Measurements from ENCODE around the gene CAPZA2.
A peak's percentile ranks its signal among the peaks of the same experiment; 100 is the strongest.

CAPZA2 gene

DNA sequence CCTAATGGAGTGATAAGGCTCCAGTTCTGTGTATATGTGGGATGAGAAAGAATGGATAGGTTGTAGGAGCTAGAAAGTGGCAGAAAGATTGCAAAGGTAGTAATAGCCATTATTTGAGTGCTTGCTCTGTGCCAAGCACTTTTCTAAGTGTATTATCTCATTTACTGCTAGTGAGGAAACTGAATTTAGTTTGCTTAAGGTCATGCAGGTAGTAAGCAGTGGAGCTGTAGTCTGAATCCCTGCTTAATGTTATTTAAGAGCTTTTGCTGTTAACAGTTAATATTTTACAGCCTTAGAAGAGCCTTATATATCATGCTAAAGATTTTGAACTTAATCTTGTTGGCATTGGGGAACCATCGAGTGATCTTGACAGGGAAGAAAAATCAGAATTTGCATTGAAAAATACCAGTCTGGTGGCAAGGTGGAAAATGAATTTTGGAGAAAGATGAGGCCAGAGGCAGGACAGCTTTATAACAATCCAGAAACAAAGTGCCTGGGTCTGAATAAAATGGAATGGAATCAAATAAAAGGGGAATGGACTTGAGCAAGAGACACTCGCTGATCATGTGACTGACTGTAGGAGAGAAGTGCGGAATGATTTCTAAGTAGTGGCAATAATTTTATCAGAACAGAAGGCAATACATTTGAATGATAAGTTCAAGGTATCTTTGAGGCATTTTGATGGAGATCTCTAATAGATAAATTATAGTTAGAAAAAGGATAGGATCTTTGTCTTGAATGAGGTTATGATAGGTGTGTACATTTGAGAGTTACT is 15.2 kb downstream of the CAPZA2 start:
- H3K36me3 ChIP-seq (ENCODE audit: control insufficient read depth in 1 of 2, insufficient read depth in 2 of 2, low read length in 2 of 2), result peaks cover 0 to 4% of the 10 kb centered on the region in 2 donors

DNA sequence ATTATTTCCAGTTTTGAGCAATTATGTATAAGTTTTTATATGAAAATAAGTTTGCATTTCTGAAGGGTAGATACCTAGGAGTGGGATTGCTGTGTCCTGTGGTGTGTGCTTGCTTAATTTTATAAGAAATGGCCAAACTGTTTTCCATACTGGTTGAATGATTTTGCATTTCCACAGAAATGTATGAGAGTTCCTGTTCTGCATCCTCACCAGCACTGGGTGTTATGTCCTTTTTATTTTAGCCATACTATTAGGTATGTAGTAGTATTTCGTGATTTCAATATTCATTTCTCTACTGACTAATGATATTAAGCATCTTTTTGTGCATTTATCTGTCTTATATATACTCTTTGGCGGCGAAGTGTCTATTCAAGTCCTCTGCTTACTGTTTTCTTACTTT is 22.3 kb downstream of the CAPZA2 start:
- no peak overlapping the region for H3K4me3 ChIP-seq (ENCODE audit: low read depth in 1 of 2, low read length in 2 of 2)
- no peak overlapping the region for H3K9ac ChIP-seq (ENCODE audit: low read depth in 1 of 2, low read length in 2 of 2)
- peaks cover 0 to 9% of the 10 kb centered on the region in 2 donors for H3K9me3 ChIP-seq (ENCODE audit: control insufficient read depth in 1 of 2, low read length in 2 of 2)
- no peak overlapping the region for H3K27ac ChIP-seq (ENCODE audit: low read depth, low read length)
- H3K27me3 ChIP-seq (ENCODE audit: control insufficient read depth in 1 of 2, insufficient read depth in 2 of 2, low read length in 2 of 2), result no peaks in the 10 kb centered on the region
- H3K4me1 ChIP-seq (ENCODE audit: control insufficient read depth in 1 of 2, insufficient read depth in 2 of 2, low read length in 2 of 2), result peaks cover 12 to 14% of the 10 kb centered on the region in 2 donors
- peaks cover 0 to 12% of the 10 kb centered on the region in 2 donors for H3K36me3 ChIP-seq (ENCODE audit: control insufficient read depth in 1 of 2, insufficient read depth in 2 of 2, low read length in 2 of 2)

More for the DNA sequence above, 15.2 kb downstream of the CAPZA2 start:
- H3K4me1 ChIP-seq (ENCODE audit: control insufficient read depth in 1 of 2, insufficient read depth in 2 of 2, low read length in 2 of 2), result peaks cover 24 to 32% of the 10 kb centered on the region in 2 donors
- no peaks in the 10 kb centered on the region for H3K27me3 ChIP-seq (ENCODE audit: control insufficient read depth in 1 of 2, insufficient read depth in 2 of 2, low read length in 2 of 2)
- no peaks in the 10 kb centered on the region for H3K9me3 ChIP-seq (ENCODE audit: control insufficient read depth in 1 of 2, low read length in 2 of 2)
- no peak overlapping the region for H3K9ac ChIP-seq (ENCODE audit: low read depth in 1 of 2, low read length in 2 of 2)
- no peak overlapping the region for H3K27ac ChIP-seq (ENCODE audit: low read depth, low read length)
- H3K4me3 ChIP-seq (ENCODE audit: low read depth in 1 of 2, low read length in 2 of 2), result peak overlapping the region in 1 of 2 donors; percentile 18

DNA sequence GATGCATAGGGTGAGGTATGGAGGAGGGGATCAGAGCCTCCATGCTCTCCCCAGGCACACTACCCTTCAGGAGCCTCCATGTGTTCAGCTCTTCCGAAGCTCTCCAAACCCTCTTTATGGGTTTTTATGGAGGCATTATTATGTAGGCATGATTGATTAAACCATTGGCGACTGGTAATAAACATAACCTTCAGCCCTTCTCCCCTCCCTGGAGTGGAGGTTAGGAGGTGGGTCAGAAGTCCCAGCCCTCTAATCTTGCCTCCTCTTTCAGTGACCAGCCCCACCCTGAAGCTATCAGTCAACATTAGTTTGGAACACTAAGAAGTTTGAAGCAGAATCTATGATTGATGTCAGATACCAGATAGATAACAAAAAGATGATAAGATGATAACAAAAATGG is 23.3 kb downstream of the CAPZA2 start:
- H3K27ac ChIP-seq (ENCODE audit: low read depth, low read length), result no peak overlapping the region
- H3K4me3 ChIP-seq (ENCODE audit: low read depth in 1 of 2, low read length in 2 of 2), result no peak overlapping the region
- H3K9me3 ChIP-seq (ENCODE audit: control insufficient read depth in 1 of 2, low read length in 2 of 2), result peaks cover 0 to 9% of the 10 kb centered on the region in 2 donors
- no peak overlapping the region for H3K9ac ChIP-seq (ENCODE audit: low read depth in 1 of 2, low read length in 2 of 2)
- peaks cover 0 to 12% of the 10 kb centered on the region in 2 donors for H3K36me3 ChIP-seq (ENCODE audit: control insufficient read depth in 1 of 2, insufficient read depth in 2 of 2, low read length in 2 of 2)
- H3K27me3 ChIP-seq (ENCODE audit: control insufficient read depth in 1 of 2, insufficient read depth in 2 of 2, low read length in 2 of 2), result no peaks in the 10 kb centered on the region
- peaks cover 12 to 14% of the 10 kb centered on the region in 2 donors for H3K4me1 ChIP-seq (ENCODE audit: control insufficient read depth in 1 of 2, insufficient read depth in 2 of 2, low read length in 2 of 2)

- H3K27ac ChIP-seq (ENCODE audit: low read depth, low read length), result no peak overlapping the region
- peaks cover 9 to 14% of the 10 kb centered on the region in 2 donors for H3K4me1 ChIP-seq (ENCODE audit: control insufficient read depth in 1 of 2, insufficient read depth in 2 of 2, low read length in 2 of 2)
- no peak overlapping the region for H3K4me3 ChIP-seq (ENCODE audit: low read depth in 1 of 2, low read length in 2 of 2)
- H3K9ac ChIP-seq (ENCODE audit: low read depth in 1 of 2, low read length in 2 of 2), result no peak overlapping the region
- no peaks in the 10 kb centered on the region for H3K27me3 ChIP-seq (ENCODE audit: control insufficient read depth in 1 of 2, insufficient read depth in 2 of 2, low read length in 2 of 2)
- H3K36me3 ChIP-seq (ENCODE audit: control insufficient read depth in 1 of 2, insufficient read depth in 2 of 2, low read length in 2 of 2), result peaks cover 0 to 12% of the 10 kb centered on the region in 2 donors
- peaks cover 0 to 9% of the 10 kb centered on the region in 2 donors for H3K9me3 ChIP-seq (ENCODE audit: control insufficient read depth in 1 of 2, low read length in 2 of 2)
Measured at GRCh38 chr7:116886543-116887156, 24.3 kb downstream of the CAPZA2 start.

DNA sequence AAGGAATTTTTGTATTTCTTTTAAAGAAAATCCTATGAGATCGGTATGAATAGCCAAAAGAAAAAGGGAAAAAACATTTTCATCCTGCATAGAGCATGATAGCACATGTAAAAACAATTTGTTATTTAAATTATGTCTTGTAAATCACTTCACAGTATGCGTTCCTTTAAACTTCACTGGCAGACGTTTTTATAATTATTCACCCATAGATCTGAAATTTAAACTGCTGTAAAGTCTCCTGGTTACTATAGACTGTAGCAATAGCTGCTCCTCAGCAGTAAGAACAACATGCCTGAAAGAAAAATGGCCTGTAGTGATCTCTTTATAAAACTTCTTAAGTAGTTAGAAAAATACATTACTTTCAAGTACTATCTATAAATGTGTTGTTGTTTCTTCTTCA is 26.5 kb downstream of the CAPZA2 start:
- no peaks in the 10 kb centered on the region for H3K27me3 ChIP-seq (ENCODE audit: control insufficient read depth in 1 of 2, insufficient read depth in 2 of 2, low read length in 2 of 2)
- H3K27ac ChIP-seq (ENCODE audit: low read depth, low read length), result no peak overlapping the region
- peaks cover 9 to 14% of the 10 kb centered on the region in 2 donors for H3K4me1 ChIP-seq (ENCODE audit: control insufficient read depth in 1 of 2, insufficient read depth in 2 of 2, low read length in 2 of 2)
- peaks cover 0 to 17% of the 10 kb centered on the region in 2 donors for H3K36me3 ChIP-seq (ENCODE audit: control insufficient read depth in 1 of 2, insufficient read depth in 2 of 2, low read length in 2 of 2)
- H3K9ac ChIP-seq (ENCODE audit: low read depth in 1 of 2, low read length in 2 of 2), result no peak overlapping the region
- no peak overlapping the region for H3K4me3 ChIP-seq (ENCODE audit: low read depth in 1 of 2, low read length in 2 of 2)
- peaks cover 0 to 9% of the 10 kb centered on the region in 2 donors for H3K9me3 ChIP-seq (ENCODE audit: control insufficient read depth in 1 of 2, low read length in 2 of 2)

- H3K27ac ChIP-seq (ENCODE audit: low read depth, low read length), result no peak overlapping the region
- H3K27me3 ChIP-seq (ENCODE audit: control insufficient read depth in 1 of 2, insufficient read depth in 2 of 2, low read length in 2 of 2), result no peaks in the 10 kb centered on the region
- no peaks in the 10 kb centered on the region for H3K4me1 ChIP-seq (ENCODE audit: control insufficient read depth in 1 of 2, insufficient read depth in 2 of 2, low read length in 2 of 2)
- peaks cover 3 to 22% of the 10 kb centered on the region in 2 donors for H3K36me3 ChIP-seq (ENCODE audit: control insufficient read depth in 1 of 2, insufficient read depth in 2 of 2, low read length in 2 of 2)
- no peak overlapping the region for H3K4me3 ChIP-seq (ENCODE audit: low read depth in 1 of 2, low read length in 2 of 2)
- H3K9ac ChIP-seq (ENCODE audit: low read depth in 1 of 2, low read length in 2 of 2), result no peak overlapping the region
- no peaks in the 10 kb centered on the region for H3K9me3 ChIP-seq (ENCODE audit: control insufficient read depth in 1 of 2, low read length in 2 of 2)
Measured at GRCh38 chr7:116895849-116896248, 33.5 kb downstream of the CAPZA2 start.

- no peak overlapping the region for H3K4me3 ChIP-seq (ENCODE audit: low read depth in 1 of 2, low read length in 2 of 2)
- H3K4me1 ChIP-seq (ENCODE audit: control insufficient read depth in 1 of 2, insufficient read depth in 2 of 2, low read length in 2 of 2), result no peaks in the 10 kb centered on the region
- no peaks in the 10 kb centered on the region for H3K9me3 ChIP-seq (ENCODE audit: control insufficient read depth in 1 of 2, low read length in 2 of 2)
- peaks cover 3 to 27% of the 10 kb centered on the region in 2 donors for H3K36me3 ChIP-seq (ENCODE audit: control insufficient read depth in 1 of 2, insufficient read depth in 2 of 2, low read length in 2 of 2)
- no peak overlapping the region for H3K9ac ChIP-seq (ENCODE audit: low read depth in 1 of 2, low read length in 2 of 2)
- no peaks in the 10 kb centered on the region for H3K27me3 ChIP-seq (ENCODE audit: control insufficient read depth in 1 of 2, insufficient read depth in 2 of 2, low read length in 2 of 2)
- no peak overlapping the region for H3K27ac ChIP-seq (ENCODE audit: low read depth, low read length)
Measured at GRCh38 chr7:116897661-116898060, 35.3 kb downstream of the CAPZA2 start.

GRCh38 chr7:116899308-116899707 is 36.9 kb downstream of the CAPZA2 start:
- Histone ChIP-seq H3K27ac (ENCODE audit: low read depth, low read length) (no peak overlapping the region), H3K9ac (ENCODE audit: low read depth in 1 of 2, low read length in 2 of 2) (no peak overlapping the region), H3K4me1 (ENCODE audit: control insufficient read depth in 1 of 2, insufficient read depth in 2 of 2, low read length in 2 of 2) (no peaks in the 10 kb centered on the region), H3K27me3 (ENCODE audit: control insufficient read depth in 1 of 2, insufficient read depth in 2 of 2, low read length in 2 of 2) (no peaks in the 10 kb centered on the region), H3K9me3 (ENCODE audit: control insufficient read depth in 1 of 2, low read length in 2 of 2) (no peaks in the 10 kb centered on the region), H3K4me3 (ENCODE audit: low read depth in 1 of 2, low read length in 2 of 2) (no peak overlapping the region), H3K36me3 (ENCODE audit: control insufficient read depth in 1 of 2, insufficient read depth in 2 of 2, low read length in 2 of 2) (peaks cover 3 to 28% of the 10 kb centered on the region in 2 donors)

DNA sequence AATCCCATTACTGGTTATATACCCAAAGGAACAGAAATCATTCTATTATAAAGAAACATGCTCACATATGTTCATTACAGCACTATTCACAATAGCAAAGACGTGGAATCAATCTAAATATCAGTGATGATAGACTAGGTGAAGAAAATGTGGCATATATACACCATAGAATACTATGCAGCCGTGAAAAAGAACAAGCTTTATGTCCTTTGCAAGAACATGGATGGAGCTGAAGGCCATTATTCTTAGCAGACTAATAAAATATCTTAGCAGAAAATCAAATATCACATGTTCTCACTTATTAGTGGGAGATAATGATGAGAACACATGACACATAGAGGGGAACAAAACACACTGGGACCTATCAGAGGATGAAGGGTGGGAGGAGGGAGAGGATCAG is 38.8 kb downstream of the CAPZA2 start:
- H3K36me3 ChIP-seq (ENCODE audit: control insufficient read depth in 1 of 2, insufficient read depth in 2 of 2, low read length in 2 of 2), result peaks cover 3 to 32% of the 10 kb centered on the region in 2 donors
- H3K4me3 ChIP-seq (ENCODE audit: low read depth in 1 of 2, low read length in 2 of 2), result no peak overlapping the region

DNA sequence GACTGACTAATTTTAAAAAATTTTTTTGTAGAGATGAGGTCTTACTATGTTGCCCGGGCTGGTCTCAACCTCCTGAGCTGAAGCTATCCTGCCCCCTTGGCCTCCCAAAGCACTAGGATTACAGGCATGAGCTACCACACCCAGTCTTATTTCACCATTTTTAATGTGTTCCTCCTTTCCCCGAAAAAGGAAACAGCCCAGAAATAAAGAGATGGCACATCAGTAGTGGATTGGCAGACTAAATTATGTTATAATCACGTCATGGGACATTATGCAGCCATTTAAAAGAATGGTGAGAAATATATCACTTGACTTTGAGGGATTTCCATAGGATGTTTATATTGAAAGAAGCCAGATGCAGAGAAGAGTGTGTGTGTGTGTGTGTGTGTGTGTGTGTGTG is 40.5 kb downstream of the CAPZA2 start:
- Histone ChIP-seq H3K9me3 (ENCODE audit: control insufficient read depth in 1 of 2, low read length in 2 of 2) (no peaks in the 10 kb centered on the region), H3K9ac (ENCODE audit: low read depth in 1 of 2, low read length in 2 of 2) (no peak overlapping the region), H3K36me3 (ENCODE audit: control insufficient read depth in 1 of 2, insufficient read depth in 2 of 2, low read length in 2 of 2) (peaks cover 7 to 33% of the 10 kb centered on the region in 2 donors), H3K27me3 (ENCODE audit: control insufficient read depth in 1 of 2, insufficient read depth in 2 of 2, low read length in 2 of 2) (no peaks in the 10 kb centered on the region), H3K4me1 (ENCODE audit: control insufficient read depth in 1 of 2, insufficient read depth in 2 of 2, low read length in 2 of 2) (no peaks in the 10 kb centered on the region), H3K4me3 (ENCODE audit: low read depth in 1 of 2, low read length in 2 of 2) (no peak overlapping the region), H3K27ac (ENCODE audit: low read depth, low read length) (no peak overlapping the region)

More for the DNA sequence above, 38.8 kb downstream of the CAPZA2 start:
- Histone ChIP-seq H3K27ac (ENCODE audit: low read depth, low read length) (no peak overlapping the region), H3K27me3 (ENCODE audit: control insufficient read depth in 1 of 2, insufficient read depth in 2 of 2, low read length in 2 of 2) (no peaks in the 10 kb centered on the region), H3K4me1 (ENCODE audit: control insufficient read depth in 1 of 2, insufficient read depth in 2 of 2, low read length in 2 of 2) (no peaks in the 10 kb centered on the region), H3K9me3 (ENCODE audit: control insufficient read depth in 1 of 2, low read length in 2 of 2) (no peaks in the 10 kb centered on the region), H3K9ac (ENCODE audit: low read depth in 1 of 2, low read length in 2 of 2) (no peak overlapping the region)
